Right atrium auricular region (tissue), 2 donors: Measurements from ENCODE around the gene SMCO1. TPM values are rescaled to one million over a fixed set of nuclear protein-coding genes. Genes with fewer than 3 reads are reported as not detected.
"Not testable (repeated sequence)": the region's sequence is repeated elsewhere in the genome, so short reads cannot be mapped to it uniquely, and the experiment has no call there.

ENCODE experiments used
- DNase-seq: peaks from one replicate; pipeline ENCODE4 v3.0.0-alpha.2; 2019; ENCODE audit warnings: low spot score
- H3K27ac ChIP-seq, 2 donors: fragments of 200-600 bp; sonication (generic); 1 replicate in 1 of 2; 2 replicates in 1 of 2; pipeline ENCODE4 v1.5.1; 2016 to 2019
- H3K27me3 ChIP-seq, 2 donors: fragments of 200-600 bp; sonication (generic); one replicate each; pipeline versions ENCODE4 v1.5.1 to v1.6.0; 2017 to 2019
- H3K36me3 ChIP-seq: fragments of 200-600 bp; sonication (generic); one replicate; pipeline ENCODE4 v1.5.1; 2016
- H3K4me1 ChIP-seq, 2 donors: fragments of 200-600 bp; sonication (generic); one replicate each; pipeline versions ENCODE4 v1.5.1 to v1.6.0; 2017 to 2019
- H3K4me3 ChIP-seq, 2 donors: fragments of 200-600 bp; sonication (generic); 1 replicate in 1 of 2; 2 replicates in 1 of 2; pipeline ENCODE4 v1.5.1; 2017 to 2019; ENCODE audit warnings: mild to moderate bottlenecking in 1 of 2, moderate library complexity in 1 of 2
- H3K9me3 ChIP-seq, 2 donors: fragments of 200-600 bp; sonication (generic); one replicate each; pipeline ENCODE4 v1.5.1; 2019
- total RNA-seq, 2 donors: library from RNA; depleted of rRNA; stranded (reverse); fragments of >200 nt; gene quantifications; one replicate each; pipeline ENCODE4 v1.1.0, GENCODE V29; 2016
- TF ChIP-seq, protein P1 (sequence below), 2 donors: fragments of 200-600 bp; sonication (generic); IDR thresholded peaks; one replicate each; pipeline ENCODE4 v1.5.1; 2019; ENCODE audit warnings: antibody characterized with exemption in 2 of 2

Gene SMCO1
- total RNA-seq, 2 donors from 2014 or later, result 3.6 to 42.3 TPM

DNA sequence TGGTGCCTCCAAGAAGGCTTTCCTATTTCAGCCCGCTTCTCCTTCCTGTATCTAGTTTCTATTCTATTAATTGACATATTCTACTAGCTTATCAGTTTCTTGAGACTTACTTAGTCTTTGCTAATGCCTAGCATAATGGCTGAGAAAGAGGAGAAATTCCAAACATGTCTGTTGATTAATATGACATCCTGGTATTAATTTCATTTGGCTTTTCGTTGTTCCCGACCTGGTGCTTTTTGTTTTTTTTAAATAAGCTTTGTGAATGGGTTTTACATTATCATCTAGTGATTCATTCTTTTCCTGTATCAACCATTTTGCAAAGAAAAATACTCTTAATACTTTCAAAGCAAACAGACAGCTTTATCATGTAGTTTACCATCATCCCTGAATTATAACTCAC, 40.1 kb upstream of the SMCO1 start:
- TF ChIP-seq, protein P1, sequence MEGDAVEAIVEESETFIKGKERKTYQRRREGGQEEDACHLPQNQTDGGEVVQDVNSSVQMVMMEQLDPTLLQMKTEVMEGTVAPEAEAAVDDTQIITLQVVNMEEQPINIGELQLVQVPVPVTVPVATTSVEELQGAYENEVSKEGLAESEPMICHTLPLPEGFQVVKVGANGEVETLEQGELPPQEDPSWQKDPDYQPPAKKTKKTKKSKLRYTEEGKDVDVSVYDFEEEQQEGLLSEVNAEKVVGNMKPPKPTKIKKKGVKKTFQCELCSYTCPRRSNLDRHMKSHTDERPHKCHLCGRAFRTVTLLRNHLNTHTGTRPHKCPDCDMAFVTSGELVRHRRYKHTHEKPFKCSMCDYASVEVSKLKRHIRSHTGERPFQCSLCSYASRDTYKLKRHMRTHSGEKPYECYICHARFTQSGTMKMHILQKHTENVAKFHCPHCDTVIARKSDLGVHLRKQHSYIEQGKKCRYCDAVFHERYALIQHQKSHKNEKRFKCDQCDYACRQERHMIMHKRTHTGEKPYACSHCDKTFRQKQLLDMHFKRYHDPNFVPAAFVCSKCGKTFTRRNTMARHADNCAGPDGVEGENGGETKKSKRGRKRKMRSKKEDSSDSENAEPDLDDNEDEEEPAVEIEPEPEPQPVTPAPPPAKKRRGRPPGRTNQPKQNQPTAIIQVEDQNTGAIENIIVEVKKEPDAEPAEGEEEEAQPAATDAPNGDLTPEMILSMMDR (IDR thresholded peaks at IDR 0.05), result no peak
- Histone ChIP-seq H3K4me1 (no peaks in the 10 kb centered on the region), H3K4me3 (no peak overlapping the region), H3K27ac (no peak overlapping the region), H3K27me3 (no peaks in the 10 kb centered on the region), H3K36me3 (no peaks in the 10 kb centered on the region), H3K9me3 (no peaks in the 10 kb centered on the region)
- no peak for DNase-seq

DNA sequence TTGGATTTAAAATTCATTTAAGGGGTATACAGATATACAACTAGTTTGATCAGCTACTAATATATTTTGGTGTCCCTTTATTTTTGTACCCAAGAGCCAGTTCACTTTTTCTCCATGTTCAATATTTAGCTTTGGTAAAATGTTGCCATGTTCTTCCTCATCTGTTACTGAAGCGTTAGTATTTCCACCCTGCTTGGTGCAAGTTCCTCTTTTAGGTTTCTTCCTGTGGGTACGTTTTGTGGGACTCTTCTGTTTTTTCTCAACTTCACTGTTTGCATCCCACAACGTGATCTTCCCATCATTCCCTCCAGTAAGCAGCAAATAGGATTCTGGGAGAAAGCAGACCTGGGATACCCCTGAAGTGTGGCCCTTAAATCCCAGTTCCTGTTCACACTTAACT, 39.1 kb upstream of the SMCO1 start:
- DNase-seq, result no peak
- H3K4me1 ChIP-seq, result no peaks in the 10 kb centered on the region
- no peaks in the 10 kb centered on the region for H3K27me3 ChIP-seq
- H3K27ac ChIP-seq, result no peak overlapping the region
- TF ChIP-seq, protein P1 (IDR thresholded peaks at IDR 0.05), result no peak
- no peaks in the 10 kb centered on the region for H3K36me3 ChIP-seq
- H3K9me3 ChIP-seq, result no peaks in the 10 kb centered on the region
- H3K4me3 ChIP-seq, result no peak overlapping the region

DNA sequence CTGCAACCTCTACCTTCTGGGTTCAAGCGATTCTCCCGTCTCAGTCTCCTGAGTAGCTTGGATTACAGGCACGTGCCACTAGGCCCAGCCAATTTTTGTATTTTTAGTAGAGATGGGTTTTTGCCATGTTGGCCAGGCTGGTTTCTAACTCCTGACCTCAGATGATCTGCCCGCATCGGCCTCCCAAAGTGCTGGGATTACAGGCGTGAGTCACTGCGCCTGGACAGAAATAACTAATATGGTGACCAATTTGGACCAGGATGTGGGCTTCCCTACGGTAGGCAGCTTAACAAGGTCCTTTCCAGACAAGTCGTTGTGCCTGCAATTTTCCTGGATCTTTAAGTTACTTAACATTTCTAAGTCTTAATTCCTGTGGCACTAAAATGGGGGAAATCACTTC, 38.4 kb upstream of the SMCO1 start:
- Histone ChIP-seq H3K4me3 (no peak overlapping the region), H3K4me1 (no peaks in the 10 kb centered on the region), H3K9me3 (no peaks in the 10 kb centered on the region), H3K27ac (no peak overlapping the region), H3K27me3 (no peaks in the 10 kb centered on the region), H3K36me3 (no peaks in the 10 kb centered on the region)
- no peak for DNase-seq
- TF ChIP-seq, protein P1 (IDR thresholded peaks at IDR 0.05), result no peak

DNA sequence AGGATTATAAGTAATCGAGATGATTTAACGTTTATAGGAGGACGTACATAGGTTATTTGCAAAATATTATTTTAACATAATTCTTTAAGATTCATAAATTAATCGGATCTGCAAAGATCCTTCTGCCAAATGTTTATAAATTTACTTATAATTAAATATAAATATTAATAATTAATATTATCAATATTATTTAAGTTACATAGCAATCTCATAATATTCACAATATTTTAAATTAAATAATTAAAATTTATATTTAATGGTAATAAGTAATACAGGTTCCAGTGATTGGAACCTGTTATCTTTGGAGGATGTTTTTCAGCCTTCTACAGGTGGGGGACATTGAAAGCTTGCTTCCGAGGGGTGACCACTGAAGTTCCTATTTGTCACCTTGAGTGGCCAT, 37.1 kb upstream of the SMCO1 start:
- Histone ChIP-seq H3K27me3 (no peaks in the 10 kb centered on the region), H3K4me3 (no peak overlapping the region), H3K9me3 (no peaks in the 10 kb centered on the region), H3K36me3 (no peaks in the 10 kb centered on the region), H3K27ac (no peak overlapping the region), H3K4me1 (no peaks in the 10 kb centered on the region)
- no peak for DNase-seq
- TF ChIP-seq, protein P1 (IDR thresholded peaks at IDR 0.05), result no peak

DNA sequence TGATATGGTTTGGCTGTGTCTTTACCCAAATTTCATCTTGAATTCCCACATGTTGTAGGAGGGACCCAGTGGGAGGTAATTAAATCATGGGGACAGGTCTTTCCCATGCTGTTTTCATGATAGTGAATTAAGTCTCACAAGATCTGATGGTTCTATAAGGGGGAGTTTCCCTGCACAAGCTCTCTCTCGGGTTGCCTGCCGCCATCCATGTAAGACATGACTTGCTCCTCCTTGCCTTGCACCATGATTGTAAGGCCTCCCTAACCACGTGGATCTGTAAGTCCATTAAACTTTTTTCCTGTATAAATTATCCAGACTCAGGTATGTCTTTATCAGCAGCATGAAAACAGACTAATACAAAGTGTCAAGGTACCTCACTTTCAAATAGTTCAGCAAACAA, 35.0 kb upstream of the SMCO1 start:
- not testable (repeated sequence) for H3K27ac ChIP-seq, DNase-seq, H3K9me3 ChIP-seq, H3K36me3 ChIP-seq, H3K4me1 ChIP-seq, H3K4me3 ChIP-seq, H3K27me3 ChIP-seq

DNA sequence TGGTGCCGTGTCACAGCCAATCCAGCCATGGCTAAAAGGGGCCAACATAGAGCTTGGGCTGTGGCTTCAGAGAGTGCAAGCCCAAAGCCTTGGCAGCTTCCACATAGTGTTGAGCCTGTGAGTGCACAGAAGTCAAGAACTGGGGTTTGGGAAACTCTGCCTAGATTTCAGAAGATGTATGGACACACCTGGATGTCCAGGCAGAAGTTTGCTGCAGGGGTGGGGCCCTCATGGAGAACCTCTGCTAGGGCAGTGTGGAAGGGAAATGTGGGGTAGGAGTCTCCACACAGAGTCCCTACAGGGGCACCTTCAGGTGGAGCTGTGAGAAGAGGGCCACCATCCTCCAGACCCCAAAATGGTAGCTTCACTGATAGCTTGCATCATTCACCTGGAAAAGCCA, 34.2 kb upstream of the SMCO1 start:
- not testable (repeated sequence) for H3K4me3 ChIP-seq, H3K27me3 ChIP-seq, DNase-seq, H3K36me3 ChIP-seq, H3K4me1 ChIP-seq, H3K27ac ChIP-seq, H3K9me3 ChIP-seq

DNA sequence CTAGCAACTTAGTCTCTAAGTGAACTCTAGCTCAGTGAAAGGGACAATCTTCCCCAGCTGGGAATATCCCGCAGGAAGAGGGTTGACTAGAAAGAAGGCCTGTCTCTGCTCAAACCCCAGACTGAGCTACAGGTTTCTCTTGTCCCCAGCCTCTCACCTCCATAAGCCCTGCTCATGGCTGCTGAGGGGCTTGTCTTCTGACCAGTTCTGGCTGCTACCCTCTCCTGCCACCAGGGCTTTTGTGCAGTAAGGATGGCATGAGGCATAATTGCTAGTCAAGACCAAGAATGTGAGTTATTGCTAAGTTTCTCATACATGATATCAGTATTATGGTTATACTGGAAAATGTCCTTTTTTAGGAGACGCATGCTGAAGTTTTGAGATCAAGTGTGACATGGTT, 31.9 kb upstream of the SMCO1 start:
- Histone ChIP-seq H3K4me1 (no peaks in the 10 kb centered on the region), H3K4me3 (no peak overlapping the region), H3K9me3 (no peaks in the 10 kb centered on the region), H3K36me3 (no peaks in the 10 kb centered on the region), H3K27ac (no peak overlapping the region), H3K27me3 (no peaks in the 10 kb centered on the region)
- TF ChIP-seq, protein P1 (IDR thresholded peaks at IDR 0.05), result no peak
- DNase-seq, result no peak
